Sigmoid colon (tissue), 7 donors: ENCODE data around the gene KIF4A. TPM values are rescaled to one million over a fixed set of nuclear protein-coding genes. Genes with fewer than 3 reads are reported as not detected.
"Not testable (repeated sequence)": the region's sequence is repeated elsewhere in the genome, so short reads cannot be mapped to it uniquely, and the experiment has no call there.

Experiments used
- DNase-seq: peaks from one replicate; pipeline ENCODE4 v3.0.0-alpha.2; 2019
- H3K27ac ChIP-seq, 4 donors: fragments of 200-600 bp; sonication (generic); one replicate each; pipeline ENCODE4 v1.5.1; 2016 to 2019; ENCODE audit warnings: mild to moderate bottlenecking in 1 of 4
- H3K27me3 ChIP-seq, 3 donors: fragments of 200-600 bp; sonication (generic); one replicate each; pipeline ENCODE4 v1.5.1; 2019; ENCODE audit warnings: mild to moderate bottlenecking in 1 of 3
- H3K36me3 ChIP-seq, 4 donors: fragments of 200-600 bp; sonication (generic); one replicate each; pipeline ENCODE4 v1.5.1; 2016 to 2019
- H3K4me1 ChIP-seq, 4 donors: fragments of 200-600 bp; sonication (generic); one replicate each; pipeline ENCODE4 v1.5.1; 2017 to 2019
- H3K4me3 ChIP-seq, 4 donors: fragments of 200-600 bp; sonication (generic); one replicate each; pipeline ENCODE4 v1.5.1; 2017 to 2019; ENCODE audit warnings: mild to moderate bottlenecking in 2 of 4, moderate library complexity in 1 of 4
- H3K9me3 ChIP-seq, 4 donors: fragments of 200-600 bp in 3 of 4; sonication (generic) in 3 of 4; one replicate each; pipeline versions ENCODE4 v1.5.1 to v1.6.1; 2013 to 2019
- EP300 ChIP-seq, 4 donors: sonication (generic); formaldehyde crosslinking; IDR thresholded peaks; one replicate each; pipeline ENCODE4 v1.6.1; 2017; ENCODE audit warnings: antibody characterized with exemption in 4 of 4
- POLR2A ChIP-seq, 2 donors: fragments of 450-650 bp; IDR thresholded peaks; one replicate each; pipeline ENCODE4 v1.6.1; 2016; ENCODE audit warnings: antibody characterized with exemption in 2 of 2, mild to moderate bottlenecking in 2 of 2, moderate library complexity in 2 of 2
- POLR2AphosphoS5 ChIP-seq, 4 donors: sonication (generic); formaldehyde crosslinking; IDR thresholded peaks; one replicate each; pipeline ENCODE4 v1.6.1; 2017; ENCODE audit warnings: antibody characterized with exemption in 4 of 4
- WGBS, 2 donors: extraction: QIAGEN DNeasy Blood & Tissue Kit; methylation state at CpG; one replicate each; pipeline ENCODE4 v1.1.7; 2013; 5-methylcytosine and 5-hydroxymethylcytosine counted together
- intact Hi-C: fragments of 100-400 bp; cut with DNase I; formaldehyde crosslinking; loops from one replicate; pipeline ENCODE4 v1.15.1; 2023
- polyA plus RNA-seq, 3 donors: library from polyadenylated mRNA; stranded (reverse); fragments of 200-250 nt; gene quantifications; one replicate each; pipeline ENCODE4 v1.2.3, GENCODE V29; 2013
- total RNA-seq, 4 donors: library from RNA; depleted of rRNA; stranded (reverse); fragments of >200 nt; gene quantifications; one replicate each; pipeline ENCODE4 v1.1.0, GENCODE V29; 2016
- TF ChIP-seq, protein P1 (sequence below), 4 experiments: fragments of 450-650 bp in 3 of 4; fragments of 200-600 bp in 1 of 4; IDR thresholded peaks; one replicate each; pipeline ENCODE4 v1.5.1; 2016 to 2019; ENCODE audit warnings: antibody characterized with exemption in 4 of 4, mild to moderate bottlenecking in 3 of 4, moderate library complexity in 2 of 4
- donor health status: healthy with polysubstance abuse.
- donor health status: Bipolar disorder and iron deficiency.
- donor health status: healthy.

KIF4A gene
- total and polyA plus RNA-seq, 7 donors = 0.16 to 5.5 (median 0.55) TPM

DNA sequence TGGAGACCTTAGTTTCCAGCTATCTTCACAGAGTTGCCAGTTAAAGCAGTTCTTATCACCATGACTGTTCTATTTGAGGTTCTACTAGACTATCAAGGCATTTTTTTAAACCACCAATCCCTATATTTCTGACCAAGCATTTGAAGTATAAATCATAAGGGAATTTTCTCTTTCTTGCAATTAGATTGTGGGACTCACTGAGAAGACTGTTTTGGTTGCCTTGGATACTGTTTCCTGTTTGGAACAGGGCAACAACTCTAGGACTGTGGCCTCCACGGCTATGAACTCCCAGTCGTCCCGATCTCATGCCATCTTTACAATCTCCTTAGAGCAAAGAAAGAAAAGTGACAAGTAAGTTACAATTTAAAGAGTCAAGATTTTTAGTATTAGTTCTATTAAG, 11.8 kb downstream of the KIF4A start:
- Histone ChIP-seq H3K27me3 (no peaks in the 10 kb centered on the region), H3K27ac (no peak overlapping the region), H3K4me3 (no peak overlapping the region), H3K36me3 (no peaks in the 10 kb centered on the region), H3K4me1 (no peaks in the 10 kb centered on the region), H3K9me3 (no peaks in the 10 kb centered on the region)
- no peak for DNase-seq
- intact Hi-C loops = no loop called here
- WGBS, 2 donors = 58 to 65% methylated on average over 3 of the region's 3 CpGs
- TF ChIP-seq POLR2AphosphoS5 (IDR thresholded peaks at IDR 0.05) = no peak
- TF ChIP-seq, protein P1, sequence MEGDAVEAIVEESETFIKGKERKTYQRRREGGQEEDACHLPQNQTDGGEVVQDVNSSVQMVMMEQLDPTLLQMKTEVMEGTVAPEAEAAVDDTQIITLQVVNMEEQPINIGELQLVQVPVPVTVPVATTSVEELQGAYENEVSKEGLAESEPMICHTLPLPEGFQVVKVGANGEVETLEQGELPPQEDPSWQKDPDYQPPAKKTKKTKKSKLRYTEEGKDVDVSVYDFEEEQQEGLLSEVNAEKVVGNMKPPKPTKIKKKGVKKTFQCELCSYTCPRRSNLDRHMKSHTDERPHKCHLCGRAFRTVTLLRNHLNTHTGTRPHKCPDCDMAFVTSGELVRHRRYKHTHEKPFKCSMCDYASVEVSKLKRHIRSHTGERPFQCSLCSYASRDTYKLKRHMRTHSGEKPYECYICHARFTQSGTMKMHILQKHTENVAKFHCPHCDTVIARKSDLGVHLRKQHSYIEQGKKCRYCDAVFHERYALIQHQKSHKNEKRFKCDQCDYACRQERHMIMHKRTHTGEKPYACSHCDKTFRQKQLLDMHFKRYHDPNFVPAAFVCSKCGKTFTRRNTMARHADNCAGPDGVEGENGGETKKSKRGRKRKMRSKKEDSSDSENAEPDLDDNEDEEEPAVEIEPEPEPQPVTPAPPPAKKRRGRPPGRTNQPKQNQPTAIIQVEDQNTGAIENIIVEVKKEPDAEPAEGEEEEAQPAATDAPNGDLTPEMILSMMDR (IDR thresholded peaks at IDR 0.05) = no peak
- TF ChIP-seq POLR2A (IDR thresholded peaks at IDR 0.05) = no peak
- TF ChIP-seq EP300 (IDR thresholded peaks at IDR 0.05) = no peak

GRCh38 chrX:70313503-70313902, 23.6 kb downstream of the KIF4A start:
- 86 to 89% methylated on average over 1 of the region's 1 CpG for WGBS, 2 donors
- TF ChIP-seq, protein P1 (IDR thresholded peaks at IDR 0.05) = no peak
- TF ChIP-seq POLR2AphosphoS5 (IDR thresholded peaks at IDR 0.05) = no peak
- no peak for TF ChIP-seq POLR2A (IDR thresholded peaks at IDR 0.05)
- TF ChIP-seq EP300 (IDR thresholded peaks at IDR 0.05) = no peak

GRCh38 chrX:70322784-70323183, 32.9 kb downstream of the KIF4A start:
- intact Hi-C loops = no loop called here
- H3K4me3 ChIP-seq = no peak overlapping the region
- H3K4me1 ChIP-seq = no peaks in the 10 kb centered on the region
- no peak for TF ChIP-seq POLR2AphosphoS5 (IDR thresholded peaks at IDR 0.05)
- TF ChIP-seq, protein P1 (IDR thresholded peaks at IDR 0.05) = no peak
- no peak for TF ChIP-seq POLR2A (IDR thresholded peaks at IDR 0.05)
- TF ChIP-seq EP300 (IDR thresholded peaks at IDR 0.05) = no peak
- no peaks in the 10 kb centered on the region for H3K27me3 ChIP-seq
- no peak for DNase-seq
- H3K27ac ChIP-seq = no peak overlapping the region
- no peaks in the 10 kb centered on the region for H3K9me3 ChIP-seq
- no peaks in the 10 kb centered on the region for H3K36me3 ChIP-seq
- WGBS, 2 donors = 96 to 97% methylated on average over 4 of the region's 4 CpGs

More at GRCh38 chrX:70313503-70313902, 23.6 kb downstream of the KIF4A start:
- DNase-seq = no peak
- Histone ChIP-seq H3K4me1 (no peaks in the 10 kb centered on the region), H3K36me3 (no peaks in the 10 kb centered on the region), H3K4me3 (no peak overlapping the region), H3K27ac (no peak overlapping the region), H3K27me3 (no peaks in the 10 kb centered on the region), H3K9me3 (no peaks in the 10 kb centered on the region)
- intact Hi-C loops = no loop called here

- intact Hi-C loops, H3K27me3 ChIP-seq, H3K9me3 ChIP-seq, DNase-seq, H3K4me3 ChIP-seq, H3K4me1 ChIP-seq, H3K27ac ChIP-seq, H3K36me3 ChIP-seq: not testable (repeated sequence)
- WGBS, 2 donors = 98% methylated on average over 6 of the region's 6 CpGs
These were observed 33.7 kb downstream of the KIF4A start for GRCh38 chrX:70323628-70324027.

DNA sequence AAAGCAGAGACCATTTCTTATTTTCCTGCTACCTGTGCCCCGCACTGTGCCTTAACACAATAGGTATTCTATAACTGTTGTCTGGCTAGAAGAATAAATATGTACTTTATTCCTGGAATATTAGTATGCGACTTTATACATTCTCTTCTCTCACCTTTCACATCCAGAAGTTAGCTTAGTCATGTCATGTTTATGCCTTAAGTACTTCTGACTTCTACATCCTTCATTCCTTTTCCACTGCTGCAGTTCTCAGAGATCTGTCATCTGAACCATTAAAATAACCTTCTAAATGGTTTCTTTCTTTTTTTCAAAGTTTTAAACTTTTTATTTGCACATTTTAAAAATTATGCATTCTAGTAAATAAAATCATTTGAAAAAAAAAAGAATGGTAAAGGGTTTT, 34.4 kb downstream of the KIF4A start:
- Histone ChIP-seq H3K27ac (no peak overlapping the region), H3K4me3 (no peak overlapping the region), H3K4me1 (no peaks in the 10 kb centered on the region), H3K9me3 (no peaks in the 10 kb centered on the region), H3K36me3 (no peaks in the 10 kb centered on the region), H3K27me3 (no peaks in the 10 kb centered on the region)
- TF ChIP-seq EP300 (IDR thresholded peaks at IDR 0.05) (no peak), POLR2AphosphoS5 (IDR thresholded peaks at IDR 0.05) (no peak), POLR2A (IDR thresholded peaks at IDR 0.05) (no peak)
- TF ChIP-seq, protein P1 (IDR thresholded peaks at IDR 0.05) = no peak
- no peak for DNase-seq
- 94 to 96% methylated on average over 2 of the region's 2 CpGs for WGBS, 2 donors
- intact Hi-C loops = no loop called here
